ENCODE measurements around the gene PRSS57.

The PRSS57 gene

GRCh38 chr19:648904-649801, 46.1 kb downstream of the PRSS57 start:
- DNase-seq: no peak

DNA sequence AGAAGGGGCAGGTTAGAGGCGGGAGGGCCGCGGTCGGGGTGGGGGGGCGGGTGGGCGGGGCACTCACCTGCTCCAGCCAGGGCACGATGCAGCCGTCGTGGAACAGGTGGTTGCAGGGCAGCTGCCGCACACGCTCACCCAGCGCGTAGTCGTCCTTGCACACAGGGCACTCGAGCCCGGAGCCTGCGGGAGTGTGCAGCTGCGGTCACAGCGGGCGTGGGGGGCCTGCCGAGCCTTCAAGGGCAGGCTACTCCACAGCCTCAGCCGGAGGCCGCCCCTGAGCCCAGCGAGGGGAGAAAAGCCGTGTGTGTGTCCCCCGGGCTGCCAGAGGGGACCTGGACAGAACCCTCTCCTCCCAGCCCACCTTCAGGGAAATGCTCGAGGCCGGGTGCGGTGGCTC, 46.9 kb downstream of the PRSS57 start:
- DNase-seq: no peak

GRCh38 chr19:647566-648284, 47.5 kb downstream of the PRSS57 start:
- DNase-seq: no peak

DNA sequence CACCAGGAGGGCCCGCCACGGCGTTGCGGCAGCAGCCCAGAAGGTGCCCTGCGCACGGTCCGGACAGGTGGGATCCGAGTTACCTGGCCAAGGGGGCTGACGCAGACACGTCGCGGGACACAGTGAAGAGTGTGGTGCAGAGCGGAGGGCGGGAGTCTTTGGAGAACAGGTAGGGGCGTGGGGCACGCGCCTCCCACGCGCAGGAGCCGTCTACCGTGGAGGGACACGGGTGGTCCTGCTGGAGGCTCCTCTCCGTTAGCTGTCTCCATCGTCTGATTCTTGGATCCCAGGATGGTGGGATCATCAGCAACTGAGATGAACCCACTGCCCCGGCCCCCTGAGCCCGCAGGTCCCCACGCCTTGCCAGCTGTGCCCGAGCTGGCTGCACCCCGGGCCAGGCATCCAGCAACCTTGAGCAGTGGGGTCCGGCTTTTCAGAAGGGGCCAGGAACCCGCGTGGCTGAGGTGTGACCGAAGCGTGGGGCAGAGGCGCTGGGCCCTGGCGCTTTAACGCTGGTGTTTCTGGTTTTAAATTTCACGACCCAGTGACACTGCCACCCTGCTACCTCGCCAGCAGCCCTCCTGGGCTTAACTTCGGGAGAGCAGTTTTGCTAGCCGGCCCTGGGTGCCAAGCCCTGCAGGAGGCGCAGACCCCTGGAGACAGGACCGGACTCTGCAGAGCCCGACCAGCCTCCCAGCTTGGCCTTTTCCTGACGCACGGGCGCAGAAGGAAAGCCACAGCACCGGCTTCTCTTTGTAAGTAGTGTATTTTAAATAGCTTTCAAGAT, 48.3 kb downstream of the PRSS57 start:
- no peak for DNase-seq

- no peak for DNase-seq
These were observed 49.1 kb downstream of the PRSS57 start for GRCh38 chr19:645912-646778.

DNA sequence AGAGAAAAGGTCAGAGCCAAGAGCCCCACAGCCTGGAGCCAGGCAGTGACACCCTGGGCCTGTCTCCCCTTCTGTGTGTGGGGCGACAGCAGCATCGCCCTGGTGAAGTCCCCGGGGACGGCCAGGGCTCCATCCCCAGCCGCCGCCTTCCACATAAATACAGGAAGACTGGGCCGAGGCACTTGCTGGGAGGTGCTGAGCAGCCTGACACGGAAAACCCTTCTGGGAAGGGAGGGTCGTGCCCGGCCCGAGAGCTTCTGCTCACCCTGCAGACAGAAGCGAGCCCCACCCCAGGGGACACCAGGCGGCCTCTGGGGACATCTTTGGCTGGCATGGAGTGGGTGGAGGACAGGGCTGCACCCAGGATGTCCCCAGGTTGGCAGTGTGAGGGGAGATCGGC, 50.5 kb downstream of the PRSS57 start:
- no peak for DNase-seq

GRCh38 chr19:644363-644762, 50.9 kb downstream of the PRSS57 start:
- peak; percentile 46 for DNase-seq

DNA sequence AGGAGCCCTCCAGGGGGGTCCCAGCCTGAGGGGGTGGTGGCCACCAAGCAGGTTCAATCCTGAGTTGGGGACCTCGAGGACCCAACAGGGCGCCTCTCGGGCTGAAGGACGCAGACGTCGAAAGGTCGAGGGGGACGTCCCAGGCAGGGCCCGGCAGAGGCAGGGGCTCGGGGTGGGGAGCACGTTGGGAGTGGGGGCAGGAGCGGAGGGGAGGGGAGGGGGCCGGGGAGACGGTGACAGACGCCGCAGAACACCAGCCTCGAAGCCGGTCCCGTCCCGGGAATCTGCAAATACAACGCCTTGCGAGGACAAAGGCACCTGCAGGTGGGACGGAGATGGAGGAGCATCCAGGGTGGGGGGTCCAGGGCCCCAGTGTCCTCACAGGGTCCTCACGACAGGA, 51.5 kb downstream of the PRSS57 start:
- no peak for DNase-seq

DNA sequence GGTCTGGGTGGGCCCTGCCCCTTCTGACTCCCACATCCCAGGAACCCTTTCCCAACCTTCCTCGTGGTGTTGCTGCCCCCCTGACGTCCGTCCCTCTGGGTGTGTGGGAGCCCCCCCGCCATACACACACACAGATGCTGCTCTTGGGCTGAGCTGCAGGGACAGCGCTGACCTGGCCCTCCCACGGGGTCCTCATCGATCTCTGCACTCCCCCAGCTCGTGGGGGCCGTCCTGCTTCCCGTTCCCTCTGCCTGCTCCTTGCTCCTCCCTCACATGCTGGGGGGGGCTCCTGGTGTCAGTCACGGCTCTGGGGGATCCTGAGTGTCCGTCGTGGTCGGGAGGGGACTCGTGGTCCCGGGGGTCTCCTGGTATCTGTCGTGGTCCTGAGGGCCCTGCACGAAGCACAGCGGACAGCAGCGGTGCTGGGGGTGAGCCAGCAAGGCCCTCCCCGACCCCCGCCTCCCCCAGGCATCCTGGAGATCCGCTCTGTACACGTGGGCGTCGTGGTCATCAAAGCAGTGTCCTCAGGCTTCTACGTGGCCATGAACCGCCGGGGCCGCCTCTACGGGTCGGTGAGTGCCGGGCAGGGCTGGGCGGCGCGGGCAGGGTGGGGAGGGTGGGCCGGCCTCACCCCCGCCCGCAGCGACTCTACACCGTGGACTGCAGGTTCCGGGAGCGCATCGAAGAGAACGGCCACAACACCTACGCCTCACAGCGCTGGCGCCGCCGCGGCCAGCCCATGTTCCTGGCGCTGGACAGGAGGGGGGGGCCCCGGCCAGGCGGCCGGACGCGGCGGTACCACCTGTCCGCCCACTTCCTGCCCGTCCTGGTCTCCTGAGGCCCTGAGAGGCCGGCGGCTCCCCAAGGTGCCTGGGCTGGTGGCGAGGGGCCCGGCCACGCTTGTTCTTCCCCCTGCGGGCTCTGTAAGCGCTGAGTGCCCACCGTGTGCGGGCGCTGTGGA, 52.2 kb downstream of the PRSS57 start:
- DNase-seq: no peak

DNA sequence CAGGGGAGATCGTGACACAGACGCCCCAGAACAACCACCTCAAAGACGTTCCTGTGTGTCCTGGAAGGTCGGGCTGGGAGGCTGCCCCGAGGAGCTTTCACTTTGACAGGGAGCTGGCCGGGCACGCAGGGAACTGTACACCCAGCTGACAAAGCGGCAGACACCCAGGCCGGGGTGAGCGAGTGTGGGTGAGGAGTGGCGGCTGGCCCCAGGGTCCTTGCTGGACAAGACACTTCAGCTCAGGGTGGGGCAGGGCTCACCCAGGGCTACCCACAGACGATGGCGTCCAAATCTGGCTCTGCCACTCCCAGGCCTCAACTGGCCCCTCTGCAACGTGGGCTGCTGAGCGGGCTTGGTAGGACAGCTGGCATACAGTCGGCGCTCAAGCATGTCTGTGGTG, 53.5 kb downstream of the PRSS57 start:
- no peak for DNase-seq

DNA sequence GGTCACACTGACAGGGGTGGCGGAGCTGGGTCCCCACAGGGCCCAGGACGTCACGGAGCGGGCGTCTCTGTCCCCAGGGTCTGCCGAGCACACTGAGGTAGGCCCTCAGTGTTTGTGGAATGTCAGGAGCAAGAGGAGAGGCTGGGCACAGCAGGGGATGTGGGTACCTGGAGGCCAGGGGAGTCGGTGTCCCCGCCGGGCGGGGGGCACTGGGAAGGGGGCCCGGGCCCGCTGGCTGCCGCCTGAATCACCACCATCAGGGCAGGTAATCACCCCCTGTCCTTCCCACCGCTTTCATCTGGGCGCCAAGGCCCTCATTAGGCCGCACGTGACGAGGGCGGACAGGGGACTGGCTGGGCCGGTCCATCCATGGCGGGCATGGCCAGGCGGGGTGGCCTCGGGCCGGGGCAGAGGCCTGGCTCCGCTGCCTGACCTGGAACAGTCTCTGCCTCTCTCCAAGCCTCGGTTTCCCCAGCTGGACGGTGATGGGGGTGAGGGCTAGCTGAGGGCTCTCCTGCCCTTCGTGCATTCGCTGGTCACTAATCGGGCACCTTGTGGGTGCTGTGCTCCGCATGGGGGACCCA, 54.6 kb downstream of the PRSS57 start:
- no peak for DNase-seq

GRCh38 chr19:640161-640558, 55.1 kb downstream of the PRSS57 start:
- no peak for DNase-seq

- DNase-seq: peak; percentile 88
These were observed 55.7 kb downstream of the PRSS57 start, which contains the start of gene FGF22 for GRCh38 chr19:639253-640160. FGF22 (plus strand) TSS chr19:639879; CDS start chr19:639926, 47 bp downstream.

GRCh38 chr19:638906-639252, 56.4 kb downstream of the PRSS57 start:
- no peak for DNase-seq
